GM10847 (cell line): ENCODE results near the gene AGR3.

ENCODE experiments used
- POLR2A ChIP-seq: IDR thresholded peaks from 2 replicates; pipeline ENCODE4 v1.6.1; 2011; ENCODE audit not compliant: insufficient read length; ENCODE audit errors: extremely low read depth

Gene AGR3

GRCh38 chr7:16847381-16847860 lies 34.4 kb downstream of the AGR3 start:
- no peak for TF ChIP-seq POLR2A

GRCh38 chr7:16846601-16847165 lies 35.1 kb downstream of the AGR3 start:
- TF ChIP-seq POLR2A, result no peak

GRCh38 chr7:16845746-16846145 lies 36.0 kb downstream of the AGR3 start:
- no peak for TF ChIP-seq POLR2A

- TF ChIP-seq POLR2A, result no peak
Observed at GRCh38 chr7:16841681-16842080, 40.1 kb downstream of the AGR3 start.

- TF ChIP-seq POLR2A, result no peak
Observed at GRCh38 chr7:16840094-16840493, 41.7 kb downstream of the AGR3 start.

- no peak for TF ChIP-seq POLR2A
Observed at GRCh38 chr7:16839646-16840045, 42.1 kb downstream of the AGR3 start.

GRCh38 chr7:16838891-16839290 lies 42.9 kb downstream of the AGR3 start:
- no peak for TF ChIP-seq POLR2A

- no peak for TF ChIP-seq POLR2A
Observed at GRCh38 chr7:16838386-16838785, 43.4 kb downstream of the AGR3 start.

- no peak for TF ChIP-seq POLR2A
Observed at GRCh38 chr7:16836481-16836880, 45.3 kb downstream of the AGR3 start.

- no peak for TF ChIP-seq POLR2A
Observed at GRCh38 chr7:16833373-16833772, 48.4 kb downstream of the AGR3 start.

- TF ChIP-seq POLR2A, result no peak
Observed at GRCh38 chr7:16826060-16826459, 55.7 kb downstream of the AGR3 start.

GRCh38 chr7:16822029-16822428 lies 59.8 kb downstream of the AGR3 start:
- no peak for TF ChIP-seq POLR2A

GRCh38 chr7:16818732-16819131 lies 63.1 kb downstream of the AGR3 start:
- no peak for TF ChIP-seq POLR2A

- TF ChIP-seq POLR2A, result no peak
Observed at GRCh38 chr7:16817536-16817935, 64.2 kb downstream of the AGR3 start.

- TF ChIP-seq POLR2A, result no peak
Observed at GRCh38 chr7:16816824-16817223, 65.0 kb downstream of the AGR3 start.

- TF ChIP-seq POLR2A, result no peak
Observed at GRCh38 chr7:16815001-16815400, 66.8 kb downstream of the AGR3 start.

GRCh38 chr7:16813232-16813616 lies 68.6 kb downstream of the AGR3 start:
- no peak for TF ChIP-seq POLR2A

GRCh38 chr7:16812542-16813231 lies 69.1 kb downstream of the AGR3 start:
- TF ChIP-seq POLR2A, result no peak

GRCh38 chr7:16811551-16811950 lies 70.2 kb downstream of the AGR3 start:
- no peak for TF ChIP-seq POLR2A
